GM19025 (cell line): ENCODE results near the gene EFNA2.

Experiments used
- ATAC-seq: cut with Tn5 transposase; IDR thresholded peaks from one replicate; pipeline ENCODE4 v1.9.1; 2021; ENCODE audit warnings: mild to moderate bottlenecking, low read depth, moderate library complexity; ENCODE audit not compliant: unreplicated experiment

The EFNA2 gene

GRCh38 chr19:1282588-1283206 lies 3.0 kb upstream of the EFNA2 start:
- no peak for ATAC-seq

DNA sequence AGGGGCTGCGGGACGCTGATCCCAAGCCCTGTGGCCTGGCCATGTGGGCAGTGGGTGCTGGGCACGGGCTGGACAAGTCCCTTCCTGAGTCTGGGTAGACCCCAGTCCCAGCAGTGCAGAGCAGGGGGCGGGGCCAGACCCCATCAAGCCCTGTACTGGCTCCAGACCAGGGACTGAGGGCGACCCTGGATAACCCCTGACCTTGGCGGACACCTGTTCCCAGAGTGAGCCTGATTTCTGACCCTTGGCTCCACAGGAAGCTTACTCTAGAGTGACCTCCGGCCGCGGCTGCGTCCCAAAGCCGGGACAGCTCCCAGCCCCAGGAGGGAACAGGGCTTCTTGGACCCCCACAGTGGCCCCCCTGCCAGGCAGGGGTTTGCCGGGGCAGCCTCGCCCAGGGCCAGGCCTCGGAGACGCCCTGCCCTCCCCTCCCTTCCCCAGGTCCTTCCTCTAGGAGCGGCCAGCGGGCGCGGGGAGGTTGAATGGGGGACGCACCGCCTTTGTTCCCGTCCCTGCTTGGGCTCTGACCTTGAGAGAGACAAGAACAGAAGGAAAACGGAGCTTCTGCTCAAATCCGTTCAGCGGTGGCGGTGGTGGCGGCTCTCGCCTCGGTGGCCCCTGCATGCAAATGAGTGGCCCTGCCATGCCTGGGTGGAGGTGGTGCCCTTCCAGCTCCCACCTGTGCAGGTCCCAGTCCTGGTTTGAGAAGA lies 2.3 kb upstream of the EFNA2 start:
- ATAC-seq: no peak

- ATAC-seq: no peak
Measured at GRCh38 chr19:1283917-1284292, 1.8 kb upstream of the EFNA2 start.

GRCh38 chr19:1284293-1284978 lies 1.2 kb upstream of the EFNA2 start:
- no peak for ATAC-seq

DNA sequence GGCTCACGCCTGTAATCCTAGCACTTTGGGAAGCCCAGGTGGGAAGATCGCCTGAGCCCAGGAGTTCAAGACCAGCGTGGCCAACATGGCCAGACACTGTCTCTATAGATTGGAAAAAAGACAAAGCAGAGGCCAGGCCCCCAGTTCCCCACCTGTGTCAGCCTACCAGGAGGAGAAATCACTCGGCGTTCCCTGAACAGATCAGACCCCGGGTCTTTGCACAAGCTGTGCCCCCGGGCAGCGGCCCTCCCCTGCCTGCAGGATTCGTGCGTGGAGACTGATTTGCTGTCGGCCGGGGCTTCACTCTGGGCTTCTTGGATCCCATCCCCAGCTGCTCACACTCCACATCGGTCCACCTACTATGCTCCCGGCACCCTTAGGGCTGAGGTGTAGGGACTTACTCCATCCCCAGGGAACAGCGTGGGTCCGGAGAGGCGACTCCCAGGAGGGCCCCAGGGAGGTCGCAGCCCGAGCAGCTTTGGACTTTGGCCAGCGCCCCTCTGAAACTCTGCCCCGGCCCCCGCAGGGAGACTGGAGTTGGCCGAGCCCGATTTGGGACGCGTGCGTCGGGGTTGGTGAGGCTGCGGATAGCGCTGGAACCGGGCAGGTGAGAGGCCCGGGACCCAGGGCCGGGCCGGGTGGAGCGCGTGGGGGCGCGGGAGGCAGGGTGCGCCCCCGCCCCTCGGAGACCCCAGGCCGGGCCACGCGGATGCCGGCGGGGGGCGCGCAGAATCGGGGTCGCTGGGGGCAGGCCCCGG lies 515 bp upstream of the EFNA2 start:
- no peak for ATAC-seq

- no peak for ATAC-seq
Measured at GRCh38 chr19:1286487-1287353, 1.0 kb downstream of the EFNA2 start.

GRCh38 chr19:1287354-1288225 lies 1.9 kb downstream of the EFNA2 start:
- no peak for ATAC-seq

- no peak for ATAC-seq
Measured at GRCh38 chr19:1288226-1288612, 2.5 kb downstream of the EFNA2 start.

DNA sequence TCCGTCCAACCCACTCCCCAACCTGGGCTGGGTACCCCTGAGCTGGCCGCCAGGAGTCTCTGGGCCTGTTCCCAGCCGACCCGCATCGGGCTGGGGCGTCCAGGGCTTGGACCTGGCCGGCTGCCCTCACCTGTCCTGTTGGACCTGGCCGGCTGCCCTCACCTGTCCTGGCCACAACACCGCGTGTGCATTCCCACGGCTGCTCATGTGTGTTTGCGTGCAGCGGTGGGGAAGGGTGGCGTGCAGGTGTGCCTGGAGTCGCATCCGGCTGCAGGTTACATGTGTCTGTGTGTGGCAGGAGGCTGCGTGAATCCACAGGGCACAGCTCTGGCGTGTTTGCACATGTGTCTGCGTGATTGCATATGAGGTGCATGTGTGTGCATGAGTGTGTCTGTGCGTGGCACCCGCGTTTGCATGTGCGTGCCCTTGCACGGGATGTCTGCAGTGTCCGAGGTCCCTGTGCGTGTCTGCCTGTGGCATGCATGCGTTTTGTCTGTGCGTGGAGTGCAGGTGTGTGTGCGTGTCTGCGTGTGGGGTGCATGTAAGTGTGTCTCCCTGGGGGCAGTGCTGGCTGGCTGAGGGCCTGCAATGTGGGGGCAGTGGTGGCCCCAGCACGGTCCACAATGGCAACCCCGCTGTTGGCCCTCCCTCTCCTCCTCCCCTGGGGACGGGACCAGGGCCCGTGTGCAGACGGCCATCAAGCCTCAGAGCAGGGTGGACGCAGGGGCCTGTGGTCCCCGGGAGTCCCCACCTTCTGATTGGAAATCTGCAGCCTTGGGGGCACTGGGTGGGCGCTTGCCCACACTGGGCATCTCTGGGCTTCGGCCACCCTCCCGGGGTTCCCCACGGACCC lies 3.4 kb downstream of the EFNA2 start:
- ATAC-seq: no peak

GRCh38 chr19:1289686-1290025 lies 4.0 kb downstream of the EFNA2 start:
- no peak for ATAC-seq

- ATAC-seq: no peak
Measured at GRCh38 chr19:1290196-1290702, 4.6 kb downstream of the EFNA2 start.

- no peak for ATAC-seq
Measured at GRCh38 chr19:1290703-1291651, 5.3 kb downstream of the EFNA2 start.

- ATAC-seq: no peak
Measured at GRCh38 chr19:1291761-1292418, 6.2 kb downstream of the EFNA2 start.

DNA sequence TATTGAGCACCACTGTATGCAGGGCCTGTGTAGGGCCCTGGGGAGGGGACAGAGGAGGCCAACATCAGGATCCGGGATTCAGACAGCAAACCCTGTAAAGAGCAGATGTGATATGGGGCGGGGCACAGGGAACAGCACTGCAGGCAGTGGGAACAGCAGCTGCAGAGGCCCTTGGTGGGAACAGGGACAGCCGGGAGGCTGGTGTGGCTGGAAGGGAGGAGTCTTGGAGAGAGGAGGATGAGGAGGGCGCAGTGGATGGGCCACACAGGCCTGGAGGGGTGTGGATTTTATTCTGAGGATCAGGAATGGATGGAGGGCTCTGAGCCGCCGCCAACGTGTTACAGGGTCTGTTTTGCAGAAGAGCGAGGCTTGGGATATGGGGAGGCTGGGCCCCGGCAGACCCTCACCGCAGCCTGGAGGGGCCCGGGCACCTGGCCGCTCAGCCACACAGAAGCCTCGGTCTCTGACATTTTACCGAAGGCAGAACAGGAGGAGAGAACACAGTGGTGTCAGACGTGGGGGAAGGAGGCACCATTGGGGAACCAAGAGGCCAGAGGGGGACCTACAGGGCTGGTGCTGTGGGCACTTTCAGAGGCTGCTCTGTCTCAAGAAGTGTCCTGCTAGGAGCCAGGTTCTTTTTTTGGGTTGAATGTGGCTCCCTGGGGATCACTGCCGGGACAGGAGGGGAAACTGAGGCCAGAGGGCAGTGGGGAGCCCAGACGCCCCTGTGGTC lies 6.9 kb downstream of the EFNA2 start:
- no peak for ATAC-seq

DNA sequence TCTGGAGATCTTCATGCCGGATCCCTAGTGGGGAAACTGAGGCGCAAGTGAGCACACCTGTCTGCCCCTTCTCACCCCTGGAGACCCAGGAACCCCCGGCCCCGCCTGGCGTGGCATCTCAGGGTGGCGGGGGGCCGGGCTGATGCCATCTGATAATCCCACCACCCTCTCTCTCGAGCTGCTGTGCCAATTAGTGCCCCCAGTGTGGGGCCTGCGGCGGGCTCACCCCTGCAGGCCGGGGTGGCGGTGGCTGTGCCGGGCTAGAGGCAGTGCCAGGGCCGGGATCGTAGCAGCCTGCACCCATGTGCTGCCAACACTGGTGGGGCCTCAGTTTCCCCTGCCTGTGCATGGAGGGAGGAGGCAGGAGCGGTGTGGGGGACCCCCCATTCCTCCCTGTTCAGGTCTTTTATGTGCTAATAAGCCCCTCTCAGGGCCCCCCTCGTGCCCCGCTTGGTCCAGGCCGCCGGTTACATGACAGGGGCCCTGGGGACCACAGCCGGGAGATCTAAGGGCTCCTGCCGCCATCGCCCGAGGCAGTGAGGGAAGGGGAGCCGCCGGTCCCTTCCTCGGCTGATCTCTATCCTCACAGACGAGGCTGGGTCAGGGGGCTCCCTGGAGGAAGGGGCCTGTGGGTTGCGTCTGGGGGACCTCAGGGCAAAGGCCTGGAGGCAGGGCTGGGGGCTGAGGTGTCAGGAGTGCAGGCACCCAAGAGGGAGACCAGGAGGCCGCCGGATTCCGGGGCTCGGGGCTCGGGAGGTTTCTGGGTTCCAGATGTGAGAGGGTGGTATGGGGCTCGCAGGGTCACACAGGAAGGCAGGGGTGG lies 8.3 kb downstream of the EFNA2 start:
- ATAC-seq: no peak
